Vagina (tissue), 2 donors: ENCODE measurements around the gene LIN54. TPM values are rescaled to one million over a fixed set of nuclear protein-coding genes. Genes with fewer than 3 reads are reported as not detected.
A peak's percentile ranks its signal among the peaks of the same experiment; 100 is the strongest.
"Not testable (repeated sequence)": the region's sequence is repeated elsewhere in the genome, so short reads cannot be mapped to it uniquely, and the experiment has no call there.

Experiments used
- DNase-seq, 2 donors: peaks; one replicate each; pipeline ENCODE4 v3.0.0-alpha.2; 2017; ENCODE audit errors: extremely low spot score in 2 of 2
- H3K27ac ChIP-seq: fragments of 200-600 bp; sonication (generic); one replicate; pipeline ENCODE4 v1.5.1; 2019
- H3K27me3 ChIP-seq: fragments of 200-600 bp; sonication (generic); one replicate; pipeline ENCODE4 v1.5.1; 2019
- H3K36me3 ChIP-seq, 2 donors: fragments of 200-600 bp; sonication (generic); one replicate each; pipeline ENCODE4 v1.5.1; 2017 to 2019
- H3K4me1 ChIP-seq: fragments of 200-600 bp; sonication (generic); one replicate; pipeline ENCODE4 v1.5.1; 2019
- H3K4me3 ChIP-seq, 2 donors: fragments of 200-600 bp; sonication (generic); 1 replicate in 1 of 2; 2 replicates in 1 of 2; pipeline ENCODE4 v1.5.1; 2016 to 2019
- H3K9me3 ChIP-seq: fragments of 200-600 bp; sonication (generic); one replicate; pipeline ENCODE4 v1.5.1; 2019
- CTCF ChIP-seq, 3 experiments: fragments of 450-650 bp in 2 of 3; fragments of 200-600 bp in 1 of 3; sonication (generic) in 1 of 3; IDR thresholded peaks; one replicate each; pipeline ENCODE4 v1.5.1; 2017 to 2019; ENCODE audit warnings: antibody characterized with exemption in 3 of 3, mild to moderate bottlenecking in 2 of 3, moderate library complexity in 2 of 3
- POLR2A ChIP-seq, 2 donors: fragments of 450-650 bp; IDR thresholded peaks; one replicate each; pipeline ENCODE4 v1.6.1; 2017; ENCODE audit warnings: antibody characterized with exemption in 2 of 2, mild to moderate bottlenecking in 2 of 2, moderate library complexity in 2 of 2
- POLR2AphosphoS5 ChIP-seq, 2 donors: sonication (generic); formaldehyde crosslinking; IDR thresholded peaks; one replicate each; pipeline ENCODE4 v1.9.0; 2017; ENCODE audit warnings: antibody characterized with exemption in 2 of 2, mild to moderate bottlenecking in 2 of 2, low read depth in 1 of 2; ENCODE audit not compliant: insufficient read depth in 1 of 2
- intact Hi-C: fragments of 100-400 bp; cut with DNase I; formaldehyde crosslinking; loops from one replicate; pipeline ENCODE4 v1.15.1; 2023
- total RNA-seq: library from RNA; depleted of rRNA; stranded (reverse); fragments of >200 nt; gene quantifications from one replicate; pipeline ENCODE4 v1.2.3, GENCODE V29; 2016

The LIN54 gene
- 25.0 TPM for total RNA-seq

- no peak for DNase-seq
- peak within 1 kb of the TSS; percentile 92 for H3K27ac ChIP-seq
These were observed at the start of gene LIN54 for GRCh38 chr4:83010522-83011318. Gene LIN54 (minus strand): TSS chr4:83010823. CDS start chr4:82984844, 25,979 bp downstream.

DNA sequence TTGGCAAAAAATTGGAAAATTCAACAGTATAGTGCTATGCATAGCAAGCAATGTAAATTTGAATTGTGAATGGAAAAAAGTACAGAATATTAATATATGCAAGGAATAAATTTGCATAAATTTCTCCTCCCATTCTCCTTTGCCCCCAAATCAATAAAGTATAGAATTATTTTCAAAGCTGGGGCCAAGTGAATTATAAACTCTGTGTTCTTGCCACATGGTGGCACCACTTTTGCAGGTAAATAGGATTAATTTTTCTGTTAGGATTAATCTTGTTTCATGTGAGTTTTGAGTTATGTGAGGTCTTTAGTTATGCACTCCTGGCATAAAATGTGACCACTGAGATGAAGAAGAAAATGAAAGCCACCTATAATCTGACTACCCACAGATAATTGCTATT is 44.3 kb upstream of the LIN54 start:
- intact Hi-C loops = loop anchor here (5.0 kb wide), 1 partner anchor 207 kb away; no protein-coding TSS in a partner anchor
- peaks cover 0 to 35% of the 10 kb centered on the region in 2 donors for H3K36me3 ChIP-seq

More at GRCh38 chr4:83010522-83011318, at the start of gene LIN54:
- intact Hi-C loops = loop anchor here (5.0 kb wide), 1 partner anchor 108 kb away; the partner anchor contains the start of gene THAP9
- TF ChIP-seq CTCF (IDR thresholded peaks at IDR 0.05) (no peak), POLR2AphosphoS5 (IDR thresholded peaks at IDR 0.05; ENCODE audit: insufficient read depth in 1 of 2, low read depth in 1 of 2) (peak in 1 of 2 donors; percentile 62)
- no peaks in the 10 kb centered on the region for H3K36me3 ChIP-seq
- H3K27me3 ChIP-seq = no peaks in the 10 kb centered on the region
- peaks cover 31% of the 10 kb centered on the region for H3K4me1 ChIP-seq
- H3K4me3 ChIP-seq = peak within 1 kb of the TSS; percentile 53 to 73
- H3K9me3 ChIP-seq = no peaks in the 10 kb centered on the region

GRCh38 chr4:83048781-83049180 is 38.2 kb upstream of the LIN54 start:
- H3K36me3 ChIP-seq = peaks cover 0 to 24% of the 10 kb centered on the region in 2 donors
- intact Hi-C loops, H3K27me3 ChIP-seq, H3K4me3 ChIP-seq, H3K4me1 ChIP-seq, H3K27ac ChIP-seq, H3K9me3 ChIP-seq, DNase-seq: not testable (repeated sequence)

More for the DNA sequence above, 44.3 kb upstream of the LIN54 start:
- Histone ChIP-seq H3K27ac (no peak overlapping the region), H3K27me3 (no peaks in the 10 kb centered on the region), H3K9me3 (no peaks in the 10 kb centered on the region), H3K4me1 (no peaks in the 10 kb centered on the region), H3K4me3 (no peak overlapping the region)
- no peak for TF ChIP-seq CTCF (IDR thresholded peaks at IDR 0.05)
- no peak for TF ChIP-seq POLR2AphosphoS5 (IDR thresholded peaks at IDR 0.05; ENCODE audit: insufficient read depth in 1 of 2, low read depth in 1 of 2)
- no peak for TF ChIP-seq POLR2A (IDR thresholded peaks at IDR 0.05)
- DNase-seq = no peak

DNA sequence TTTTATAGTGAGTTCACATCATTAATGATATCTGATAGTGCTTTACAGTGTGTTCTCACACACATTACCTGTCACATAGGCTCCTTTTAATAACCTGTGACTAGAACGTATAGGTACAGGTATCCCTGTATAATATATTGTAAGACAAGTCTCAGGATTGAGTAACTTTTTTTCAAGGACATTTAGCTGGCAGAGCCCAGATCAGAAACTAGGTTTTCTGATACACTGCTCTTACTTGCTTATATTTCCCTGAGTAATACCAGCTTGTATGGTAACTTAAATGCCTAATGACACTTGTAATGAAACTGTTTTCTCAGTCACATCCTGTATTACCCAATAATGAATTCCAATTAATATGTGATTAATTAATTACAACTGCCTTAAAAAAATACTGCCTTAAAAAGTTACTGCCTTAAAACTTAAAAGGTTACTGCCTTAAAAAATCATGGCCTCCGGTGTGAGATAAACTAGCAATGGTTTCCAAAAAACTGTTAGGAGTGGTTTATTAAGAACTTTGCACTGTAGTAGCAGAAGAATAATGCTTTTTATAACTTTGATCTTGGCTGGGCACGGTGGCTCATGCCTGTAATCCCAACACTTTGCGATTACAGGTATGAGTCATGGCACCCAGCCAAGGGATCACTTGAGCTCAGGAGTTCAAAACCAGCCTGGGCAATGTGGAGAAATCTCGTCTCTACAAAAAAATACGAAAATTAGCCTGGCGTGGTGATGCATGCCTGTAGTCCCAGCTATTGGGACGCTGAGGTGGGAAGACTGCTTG is 36.3 kb upstream of the LIN54 start:
- Histone ChIP-seq H3K27me3 (no peaks in the 10 kb centered on the region), H3K4me3 (no peak overlapping the region), H3K4me1 (peaks cover 10% of the 10 kb centered on the region), H3K9me3 (no peaks in the 10 kb centered on the region), H3K27ac (no peak overlapping the region), H3K36me3 (peaks cover 0 to 12% of the 10 kb centered on the region in 2 donors)
- no peak for DNase-seq
- intact Hi-C loops = no loop called here
- TF ChIP-seq POLR2AphosphoS5 (IDR thresholded peaks at IDR 0.05; ENCODE audit: insufficient read depth in 1 of 2, low read depth in 1 of 2) = no peak
- no peak for TF ChIP-seq CTCF (IDR thresholded peaks at IDR 0.05)
- TF ChIP-seq POLR2A (IDR thresholded peaks at IDR 0.05) = no peak

DNA sequence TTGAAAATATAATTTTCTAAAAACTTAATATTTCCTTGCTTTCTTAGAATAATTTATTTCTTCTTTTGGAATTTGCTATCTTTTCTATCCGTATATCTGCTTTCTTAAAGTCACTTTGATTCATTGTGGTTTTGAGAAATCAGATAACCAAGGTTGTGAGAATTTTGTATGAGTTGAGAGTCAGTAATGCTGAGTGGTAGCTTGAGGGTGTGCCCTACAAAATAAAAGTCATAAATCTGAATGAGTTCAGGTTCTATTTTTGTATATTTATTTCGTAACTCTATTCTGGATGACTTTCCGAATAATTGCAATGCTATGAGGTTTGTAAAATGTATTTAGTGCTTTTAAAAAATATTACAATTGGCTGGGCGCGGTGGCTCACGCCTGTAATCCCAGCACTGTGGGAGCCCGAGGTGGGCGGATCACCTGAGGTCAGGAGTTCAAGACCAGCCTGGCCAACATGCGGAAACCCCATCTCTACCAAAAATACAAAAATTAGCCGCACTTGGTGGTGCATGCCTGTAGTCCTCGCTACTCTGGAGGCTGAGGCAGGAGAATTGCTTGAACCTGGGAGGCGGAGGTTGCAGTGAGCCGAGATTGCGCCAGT is 33.3 kb upstream of the LIN54 start:
- H3K27me3 ChIP-seq = no peaks in the 10 kb centered on the region
- no peaks in the 10 kb centered on the region for H3K9me3 ChIP-seq
- H3K36me3 ChIP-seq = no peaks in the 10 kb centered on the region
- intact Hi-C loops = no loop called here
- H3K4me3 ChIP-seq = no peak overlapping the region
- H3K4me1 ChIP-seq = peaks cover 20% of the 10 kb centered on the region
- no peak for TF ChIP-seq POLR2A (IDR thresholded peaks at IDR 0.05)
- TF ChIP-seq POLR2AphosphoS5 (IDR thresholded peaks at IDR 0.05; ENCODE audit: insufficient read depth in 1 of 2, low read depth in 1 of 2) = peak in 1 of 2 donors; percentile 29
- no peak for DNase-seq
- no peak overlapping the region for H3K27ac ChIP-seq

DNA sequence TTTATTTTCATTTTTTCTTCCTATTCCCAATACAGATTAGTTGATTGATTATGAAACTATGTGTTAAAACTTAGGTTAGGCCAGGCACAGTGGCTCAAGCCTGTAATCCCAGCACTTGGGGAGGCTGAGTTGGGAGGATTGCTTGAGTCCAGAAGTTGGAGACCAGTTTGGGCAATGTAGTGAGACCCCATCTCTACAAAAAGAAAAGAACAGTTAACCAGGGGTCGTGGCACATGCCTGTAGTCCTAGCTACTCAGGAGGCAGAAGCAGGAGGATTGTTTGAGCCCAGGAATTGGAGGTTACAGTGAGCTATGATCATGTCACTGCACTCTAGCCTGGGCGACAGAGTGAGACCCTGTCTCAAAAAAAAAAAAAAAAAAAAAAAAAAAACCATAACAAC is 32.5 kb upstream of the LIN54 start:
- H3K9me3 ChIP-seq = not testable (repeated sequence)

More for the DNA sequence above, 32.5 kb upstream of the LIN54 start:
- H3K27me3 ChIP-seq, intact Hi-C loops, H3K36me3 ChIP-seq, H3K4me3 ChIP-seq, DNase-seq, H3K27ac ChIP-seq: not testable (repeated sequence)
- H3K4me1 ChIP-seq = peaks cover 23% of the 10 kb centered on the region
